Smooth muscle cell of the brain vasculature (primary cell): ENCODE measurements around the gene TRIP12.

Experiments
- DNase-seq: peaks from one replicate; pipeline ENCODE4 v3.0.0-alpha.2; 2012; ENCODE audit warnings: low read depth, low spot score

Gene TRIP12

DNA sequence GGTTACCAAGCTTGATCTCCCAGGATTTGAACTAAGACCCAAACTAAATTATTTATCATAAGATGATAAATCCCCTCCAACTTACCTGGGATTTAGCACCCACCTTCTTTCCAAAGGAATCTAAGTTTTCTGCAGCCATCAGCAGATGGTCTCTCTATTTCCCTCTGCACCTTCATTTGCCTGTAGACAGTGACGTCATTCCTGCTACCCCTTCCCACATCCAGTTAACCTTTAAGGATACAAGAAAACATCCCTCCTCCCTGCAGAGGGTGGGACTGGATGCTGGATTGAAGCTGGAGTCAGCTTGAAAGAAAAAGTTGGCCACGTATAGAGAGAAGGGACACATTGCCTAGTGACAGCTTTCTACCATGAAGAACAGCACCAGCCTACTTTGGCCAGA, 203.8 kb downstream of the TRIP12 start:
- no peak for DNase-seq

- no peak for DNase-seq
These were observed 205.8 kb downstream of the TRIP12 start for GRCh38 chr2:229715895-229716507.

- DNase-seq, result peak; percentile 31
These were observed 206.9 kb downstream of the TRIP12 start for GRCh38 chr2:229714736-229715541.

GRCh38 chr2:229714080-229714735, 207.6 kb downstream of the TRIP12 start, which contains the start of gene DNER:
Gene DNER (minus strand): TSS chr2:229714555. CDS start chr2:229714423, 132 bp downstream.
- DNase-seq, result no peak
